ENCODE measurements around the gene HYAL1.

The HYAL1 gene

GRCh38 chr3:50341996-50342650, 38.7 kb upstream of the HYAL1 start:
- peaks cover 71% of the 10 kb centered on the region for H3K27me3 ChIP-seq (ENCODE audit: control insufficient read depth, insufficient read depth, low read length)

GRCh38 chr3:50341537-50341936, 38.2 kb upstream of the HYAL1 start:
- H3K4me3 ChIP-seq (ENCODE audit: low read length) = no peak overlapping the region
- peaks cover 69% of the 10 kb centered on the region for H3K27me3 ChIP-seq (ENCODE audit: control insufficient read depth, insufficient read depth, low read length)
- H3K9me3 ChIP-seq (ENCODE audit: control insufficient read depth, low read depth, low read length) = no peaks in the 10 kb centered on the region
- no peak overlapping the region for H3K27ac ChIP-seq (ENCODE audit: low read length)
- no peaks in the 10 kb centered on the region for H3K36me3 ChIP-seq (ENCODE audit: control insufficient read depth, low read depth, low read length)
- no peak overlapping the region for H3K9ac ChIP-seq (ENCODE audit: low read length)
- no peaks in the 10 kb centered on the region for H3K4me1 ChIP-seq (ENCODE audit: control insufficient read depth, low read depth, low read length)

More at GRCh38 chr3:50341996-50342650, 38.7 kb upstream of the HYAL1 start:
- Histone ChIP-seq H3K27ac (ENCODE audit: low read length) (no peak overlapping the region), H3K9me3 (ENCODE audit: control insufficient read depth, low read depth, low read length) (no peaks in the 10 kb centered on the region), H3K36me3 (ENCODE audit: control insufficient read depth, low read depth, low read length) (no peaks in the 10 kb centered on the region), H3K4me1 (ENCODE audit: control insufficient read depth, low read depth, low read length) (no peaks in the 10 kb centered on the region), H3K9ac (ENCODE audit: low read length) (no peak overlapping the region), H3K4me3 (ENCODE audit: low read length) (no peak overlapping the region)

GRCh38 chr3:50340448-50341329, 37.3 kb upstream of the HYAL1 start, which contains the start of gene RASSF1:
Gene RASSF1, minus strand, starts transcription at chr3:50340836. Its CDS starts 31 bp downstream, at chr3:50340805.
- H3K4me3 ChIP-seq (ENCODE audit: low read length) = peak within 1 kb of the TSS; percentile 8
- H3K27ac ChIP-seq (ENCODE audit: low read length) = no peak within 1 kb of the TSS
- H3K9ac ChIP-seq (ENCODE audit: low read length) = no peak within 1 kb of the TSS
- H3K36me3 ChIP-seq (ENCODE audit: control insufficient read depth, low read depth, low read length) = no peaks in the 10 kb centered on the region
- peaks cover 5% of the 10 kb centered on the region for H3K4me1 ChIP-seq (ENCODE audit: control insufficient read depth, low read depth, low read length)
- peaks cover 62% of the 10 kb centered on the region for H3K27me3 ChIP-seq (ENCODE audit: control insufficient read depth, insufficient read depth, low read length)
- no peaks in the 10 kb centered on the region for H3K9me3 ChIP-seq (ENCODE audit: control insufficient read depth, low read depth, low read length)

GRCh38 chr3:50340147-50340447, 36.7 kb upstream of the HYAL1 start:
- peaks cover 59% of the 10 kb centered on the region for H3K27me3 ChIP-seq (ENCODE audit: control insufficient read depth, insufficient read depth, low read length)
- no peaks in the 10 kb centered on the region for H3K36me3 ChIP-seq (ENCODE audit: control insufficient read depth, low read depth, low read length)
- peaks cover 5% of the 10 kb centered on the region for H3K4me1 ChIP-seq (ENCODE audit: control insufficient read depth, low read depth, low read length)
- no peaks in the 10 kb centered on the region for H3K9me3 ChIP-seq (ENCODE audit: control insufficient read depth, low read depth, low read length)
- H3K9ac ChIP-seq (ENCODE audit: low read length) = no peak overlapping the region
- H3K27ac ChIP-seq (ENCODE audit: low read length) = no peak overlapping the region
- peak overlapping the region; percentile 8 for H3K4me3 ChIP-seq (ENCODE audit: low read length)

GRCh38 chr3:50339485-50340146, 36.2 kb upstream of the HYAL1 start:
- Histone ChIP-seq H3K9me3 (ENCODE audit: control insufficient read depth, low read depth, low read length) (no peaks in the 10 kb centered on the region), H3K9ac (ENCODE audit: low read length) (no peak overlapping the region), H3K4me1 (ENCODE audit: control insufficient read depth, low read depth, low read length) (peaks cover 5% of the 10 kb centered on the region), H3K4me3 (ENCODE audit: low read length) (no peak overlapping the region), H3K36me3 (ENCODE audit: control insufficient read depth, low read depth, low read length) (no peaks in the 10 kb centered on the region), H3K27ac (ENCODE audit: low read length) (no peak overlapping the region), H3K27me3 (ENCODE audit: control insufficient read depth, insufficient read depth, low read length) (peaks cover 54% of the 10 kb centered on the region)

GRCh38 chr3:50338965-50339364, 35.6 kb upstream of the HYAL1 start:
- peaks cover 5% of the 10 kb centered on the region for H3K4me1 ChIP-seq (ENCODE audit: control insufficient read depth, low read depth, low read length)
- H3K36me3 ChIP-seq (ENCODE audit: control insufficient read depth, low read depth, low read length) = no peaks in the 10 kb centered on the region
- H3K27ac ChIP-seq (ENCODE audit: low read length) = no peak overlapping the region
- H3K9me3 ChIP-seq (ENCODE audit: control insufficient read depth, low read depth, low read length) = no peaks in the 10 kb centered on the region
- H3K9ac ChIP-seq (ENCODE audit: low read length) = no peak overlapping the region
- peaks cover 53% of the 10 kb centered on the region for H3K27me3 ChIP-seq (ENCODE audit: control insufficient read depth, insufficient read depth, low read length)
- no peak overlapping the region for H3K4me3 ChIP-seq (ENCODE audit: low read length)

GRCh38 chr3:50337175-50337861, 33.9 kb upstream of the HYAL1 start:
- H3K9ac ChIP-seq (ENCODE audit: low read length) = peak overlapping the region; percentile 81
- peak overlapping the region; percentile 74 for H3K4me3 ChIP-seq (ENCODE audit: low read length)
- peaks cover 5% of the 10 kb centered on the region for H3K4me1 ChIP-seq (ENCODE audit: control insufficient read depth, low read depth, low read length)
- H3K9me3 ChIP-seq (ENCODE audit: control insufficient read depth, low read depth, low read length) = no peaks in the 10 kb centered on the region
- peaks cover 41% of the 10 kb centered on the region for H3K27me3 ChIP-seq (ENCODE audit: control insufficient read depth, insufficient read depth, low read length)
- peaks cover 1% of the 10 kb centered on the region for H3K36me3 ChIP-seq (ENCODE audit: control insufficient read depth, low read depth, low read length)
- H3K27ac ChIP-seq (ENCODE audit: low read length) = peak overlapping the region; percentile 68

GRCh38 chr3:50336452-50337174, 33.2 kb upstream of the HYAL1 start:
- Histone ChIP-seq H3K27me3 (ENCODE audit: control insufficient read depth, insufficient read depth, low read length) (peaks cover 34% of the 10 kb centered on the region), H3K4me3 (ENCODE audit: low read length) (peak overlapping the region; percentile 74), H3K36me3 (ENCODE audit: control insufficient read depth, low read depth, low read length) (peaks cover 8% of the 10 kb centered on the region), H3K27ac (ENCODE audit: low read length) (peak overlapping the region; percentile 24), H3K4me1 (ENCODE audit: control insufficient read depth, low read depth, low read length) (peaks cover 5% of the 10 kb centered on the region), H3K9ac (ENCODE audit: low read length) (peak overlapping the region; percentile 81), H3K9me3 (ENCODE audit: control insufficient read depth, low read depth, low read length) (no peaks in the 10 kb centered on the region)

- peaks cover 29% of the 10 kb centered on the region for H3K36me3 ChIP-seq (ENCODE audit: control insufficient read depth, low read depth, low read length)
- H3K4me3 ChIP-seq (ENCODE audit: low read length) = no peak overlapping the region
- H3K9me3 ChIP-seq (ENCODE audit: control insufficient read depth, low read depth, low read length) = no peaks in the 10 kb centered on the region
- H3K27ac ChIP-seq (ENCODE audit: low read length) = no peak overlapping the region
- peaks cover 13% of the 10 kb centered on the region for H3K27me3 ChIP-seq (ENCODE audit: control insufficient read depth, insufficient read depth, low read length)
- H3K4me1 ChIP-seq (ENCODE audit: control insufficient read depth, low read depth, low read length) = peaks cover 5% of the 10 kb centered on the region
- no peak overlapping the region for H3K9ac ChIP-seq (ENCODE audit: low read length)
Observed at GRCh38 chr3:50334339-50335075, 31.1 kb upstream of the HYAL1 start.

GRCh38 chr3:50333744-50334328, 30.5 kb upstream of the HYAL1 start:
- H3K27me3 ChIP-seq (ENCODE audit: control insufficient read depth, insufficient read depth, low read length) = peaks cover 6% of the 10 kb centered on the region
- H3K4me1 ChIP-seq (ENCODE audit: control insufficient read depth, low read depth, low read length) = peaks cover 5% of the 10 kb centered on the region
- H3K9ac ChIP-seq (ENCODE audit: low read length) = no peak overlapping the region
- H3K36me3 ChIP-seq (ENCODE audit: control insufficient read depth, low read depth, low read length) = peaks cover 30% of the 10 kb centered on the region
- H3K4me3 ChIP-seq (ENCODE audit: low read length) = no peak overlapping the region
- no peak overlapping the region for H3K27ac ChIP-seq (ENCODE audit: low read length)
- H3K9me3 ChIP-seq (ENCODE audit: control insufficient read depth, low read depth, low read length) = no peaks in the 10 kb centered on the region

All from iPS-18a (cell line).